GM12878 (cell line): ENCODE measurements around the gene SSTR1. TPM values are rescaled to one million over a fixed set of nuclear protein-coding genes. Genes with fewer than 3 reads are reported as not detected.

Experiments
- ATAC-seq: fragments of 200-7000 bp; cut with Tn5 transposase; 3 replicates; pipeline ENCODE4 v1.9.1; 2020; ENCODE audit warnings: mild to moderate bottlenecking, moderate library complexity
- BruUV-seq: library from RNA; stranded (reverse); fragments of 400-500 nt; replicated peaks from 2 replicates; lab custom pipeline; 2021; lab: Mats Ljungman, UMichigan
- CTCF ChIA-PET: fragments of 300-600 bp; sonication (Branson Sonifier 250); formaldehyde crosslinking; extraction: SDS; loops from one replicate; lab custom pipeline; 2021; ENCODE audit warnings: inconsistent platforms; lab: Yijun Ruan, JAX
- POLR2A ChIA-PET: fragments of 350-600 bp; formaldehyde crosslinking; extraction: SDS; loops from one replicate; lab custom pipeline; 2021; ENCODE audit warnings: inconsistent platforms; lab: Charles Lee
- RAD21 ChIA-PET: fragments of 300-600 bp; sonication (Branson Sonifier 250); formaldehyde crosslinking; loops from one replicate; lab custom pipeline; 2023; ENCODE audit warnings: antibody characterized with exemption; ENCODE audit not compliant: unreplicated experiment; lab: Charles Lee
- SMC1A ChIA-PET: fragments of 300-600 bp; sonication (Branson Sonifier 250); formaldehyde crosslinking; loops from one replicate; lab custom pipeline; 2023; ENCODE audit not compliant: unreplicated experiment, uncharacterized antibody; lab: Charles Lee
- DNase-seq: peaks from one replicate; pipeline ENCODE4 v3.0.0-alpha.2; 2011; ENCODE audit warnings: low read depth, low spot score
- FAIRE-seq: peaks from 3 replicates; lab custom pipeline; 2011; peaks lifted over from hg19 to GRCh38; lab: Jason Lieb, UNC
- H2AFZ ChIP-seq: 2 replicates; pipeline ENCODE4 v1.6.0; 2011; ENCODE audit warnings: low read depth, low read length, control low read depth; ENCODE audit not compliant: control insufficient read depth
- H3K27ac ChIP-seq: 2 replicates; pipeline ENCODE4 v1.5.1; 2011; ENCODE audit warnings: control low read depth; ENCODE audit not compliant: control insufficient read depth, insufficient read depth
- H3K27me3 ChIP-seq, 2 experiments: replicated peaks in 1 of 2; 2 replicates each; pipeline versions ENCODE4 v1.6.0 to v1.6.1; 2011; ENCODE audit warnings: low read length in 1 of 2; ENCODE audit not compliant: control insufficient read depth in 2 of 2, insufficient read depth in 2 of 2
- H3K36me3 ChIP-seq, 2 experiments: 2 replicates each; pipeline ENCODE4 v1.5.1; 2011; ENCODE audit warnings: low read length in 1 of 2; ENCODE audit not compliant: control insufficient read depth in 2 of 2, insufficient read depth in 2 of 2
- H3K4me1 ChIP-seq: 2 replicates; pipeline ENCODE4 v1.6.1; 2011; ENCODE audit warnings: mild to moderate bottlenecking, low read length, moderate library complexity, mixed read lengths; ENCODE audit not compliant: control insufficient read depth, insufficient read depth
- H3K4me2 ChIP-seq: 2 replicates; pipeline ENCODE4 v1.6.0; 2011; ENCODE audit warnings: control low read depth; ENCODE audit not compliant: control insufficient read depth, insufficient read depth
- H3K4me3 ChIP-seq: fragments of 200-600 bp; sonication (generic); 2 replicates; pipeline ENCODE4 v1.5.1; 2016
- H3K79me2 ChIP-seq: 2 replicates; pipeline ENCODE4 v1.6.0; 2011; ENCODE audit warnings: low read length; ENCODE audit not compliant: control insufficient read depth, insufficient read depth
- H3K9ac ChIP-seq: 2 replicates; pipeline ENCODE4 v1.8.0; 2011; ENCODE audit warnings: low read length, control low read depth, mixed read lengths; ENCODE audit not compliant: control insufficient read depth, insufficient read depth
- H3K9me3 ChIP-seq: replicated peaks from 3 replicates; pipeline ENCODE4 v1.5.1; 2011; ENCODE audit warnings: mild to moderate bottlenecking, low read length; ENCODE audit not compliant: control insufficient read depth, insufficient read depth
- H4K20me1 ChIP-seq: 2 replicates; pipeline ENCODE4 v1.6.0; 2011; ENCODE audit not compliant: control insufficient read depth, insufficient read depth
- CHD2 ChIP-seq: IDR thresholded peaks from 2 replicates; pipeline ENCODE4 v1.6.1; 2011; ENCODE audit warnings: low read depth, low read length, improper control_type of control experiment, borderline replicate concordance
- IKZF2 ChIP-seq, 2 experiments: fragments of 450-650 bp; IDR thresholded peaks; 2 replicates each; pipeline ENCODE4 v1.6.1; 2017; ENCODE audit warnings: mild to moderate bottlenecking in 2 of 2, moderate library complexity in 2 of 2
- KAT2A ChIP-seq: conservative IDR thresholded peaks from 2 replicates; pipeline ENCODE4 v1.6.1; 2011; ENCODE audit warnings: low read depth, low read length; ENCODE audit not compliant: control insufficient read depth
- NFIC ChIP-seq: IDR thresholded peaks from 2 replicates; pipeline ENCODE4 v1.6.1; 2012; ENCODE audit warnings: low read depth, mild to moderate bottlenecking, inconsistent platforms, low read length, moderate library complexity
- NFYA ChIP-seq: IDR thresholded peaks from 2 replicates; pipeline ENCODE4 v1.6.1; 2011; ENCODE audit warnings: low read depth, mild to moderate bottlenecking, low read length, improper control_type of control experiment, borderline replicate concordance
- NFYB ChIP-seq: IDR thresholded peaks from 2 replicates; pipeline ENCODE4 v1.6.1; 2011; ENCODE audit warnings: low read depth, mild to moderate bottlenecking, low read length, improper control_type of control experiment, moderate library complexity; ENCODE audit not compliant: insufficient read depth
- RCOR1 ChIP-seq: conservative IDR thresholded peaks from 2 replicates; pipeline ENCODE4 v1.6.1; 2012; ENCODE audit warnings: low read depth, low read length, improper control_type of control experiment
- SP1 ChIP-seq: IDR thresholded peaks from one replicate; pipeline ENCODE4 v1.6.1; 2011; ENCODE audit warnings: low read depth, low read length
- SRF ChIP-seq, 2 experiments: IDR thresholded peaks; 2 replicates each; pipeline ENCODE4 v1.6.1; 2011; ENCODE audit warnings: low read depth in 2 of 2, low read length in 2 of 2, mild to moderate bottlenecking in 1 of 2, moderate library complexity in 1 of 2
- TCF12 ChIP-seq: IDR thresholded peaks from 2 replicates; pipeline ENCODE4 v1.6.1; 2011; ENCODE audit warnings: low read depth, mild to moderate bottlenecking, low read length
- TCF7 ChIP-seq: IDR thresholded peaks from 2 replicates; pipeline ENCODE4 v1.6.1; 2014; ENCODE audit warnings: antibody characterized with exemption, borderline replicate concordance
- ZNF622 ChIP-seq: fragments of 450-650 bp; IDR thresholded peaks from 2 replicates; pipeline ENCODE4 v1.6.1; 2017; ENCODE audit warnings: mild to moderate bottlenecking, inconsistent platforms
- WGBS: methylation state at CpG from one replicate; pipeline ENCODE4 v1.1.6; 2016; ENCODE audit warnings: low lambda C conversion rate; ENCODE audit not compliant: insufficient replicate concordance, insufficient coverage; ENCODE audit errors: missing lambda C conversion rate; 5-methylcytosine and 5-hydroxymethylcytosine counted together
- in situ Hi-C: fragments of 300-500 bp; cut with MboI; formaldehyde crosslinking; loops from 9 replicates; pipeline ENCODE4 v1.14.3; 2018; ENCODE audit warnings: mixed read lengths
- intact Hi-C: fragments of 100-400 bp; cut with micrococcal nuclease; formaldehyde crosslinking; loops from one replicate; pipeline ENCODE4 v1.14.2; 2022; ENCODE audit not compliant: unreplicated experiment
- polyA plus RNA-seq, 11 experiments: library from polyadenylated mRNA; depleted of rRNA in 4 of 11; unstranded in 6 of 11; stranded (reverse) in 5 of 11; fragments of >200 nt; fragmentation: Nextera tagmentation in 4 of 11; fragmentation: Illumina TruSeq in 1 of 11; extraction: Ambion mirVana in 4 of 11; extraction: Trizol in 1 of 11; gene quantifications; 1 replicate in 1 of 11; 2 replicates in 10 of 11; pipeline versions ENCODE4 v1.2.1 to v1.2.3, GENCODE V29; 2011 to 2016; ENCODE audit warnings: inconsistent platforms in 2 of 11, missing spikeins in 2 of 11, low read depth in 1 of 11
- total RNA-seq, 4 experiments: library from RNA; depleted of rRNA in 3 of 4; stranded (reverse); fragments of >200 nt in 3 of 4; fragmentation: Illumina TruSeq in 1 of 4; extraction: Trizol in 1 of 4; gene quantifications; 2 replicates each; pipeline versions ENCODE4 v1.2.1 to v1.2.3, GENCODE V29; 2013 to 2021
- TF ChIP-seq, protein P1 (sequence below): IDR thresholded peaks from 2 replicates; pipeline ENCODE4 v1.6.1; 2012; ENCODE audit warnings: low read depth, low read length, improper control_type of control experiment
- TF ChIP-seq, protein P2 (sequence below): fragments of 450-650 bp; IDR thresholded peaks from 2 replicates; pipeline ENCODE4 v1.6.1; 2017; ENCODE audit warnings: low read depth, mild to moderate bottlenecking, moderate library complexity
- TF ChIP-seq, protein P3 (sequence below): fragments of 450-650 bp; IDR thresholded peaks from 2 replicates; pipeline ENCODE4 v1.6.1; 2014; ENCODE audit warnings: mild to moderate bottlenecking

Gene SSTR1
- total and polyA plus RNA-seq, 10 of the 15 experiments (the other 5 are each of a cell fraction or from before 2014, with no cell fraction given) = 0.01 to 0.05 TPM; not detected in 8

DNA sequence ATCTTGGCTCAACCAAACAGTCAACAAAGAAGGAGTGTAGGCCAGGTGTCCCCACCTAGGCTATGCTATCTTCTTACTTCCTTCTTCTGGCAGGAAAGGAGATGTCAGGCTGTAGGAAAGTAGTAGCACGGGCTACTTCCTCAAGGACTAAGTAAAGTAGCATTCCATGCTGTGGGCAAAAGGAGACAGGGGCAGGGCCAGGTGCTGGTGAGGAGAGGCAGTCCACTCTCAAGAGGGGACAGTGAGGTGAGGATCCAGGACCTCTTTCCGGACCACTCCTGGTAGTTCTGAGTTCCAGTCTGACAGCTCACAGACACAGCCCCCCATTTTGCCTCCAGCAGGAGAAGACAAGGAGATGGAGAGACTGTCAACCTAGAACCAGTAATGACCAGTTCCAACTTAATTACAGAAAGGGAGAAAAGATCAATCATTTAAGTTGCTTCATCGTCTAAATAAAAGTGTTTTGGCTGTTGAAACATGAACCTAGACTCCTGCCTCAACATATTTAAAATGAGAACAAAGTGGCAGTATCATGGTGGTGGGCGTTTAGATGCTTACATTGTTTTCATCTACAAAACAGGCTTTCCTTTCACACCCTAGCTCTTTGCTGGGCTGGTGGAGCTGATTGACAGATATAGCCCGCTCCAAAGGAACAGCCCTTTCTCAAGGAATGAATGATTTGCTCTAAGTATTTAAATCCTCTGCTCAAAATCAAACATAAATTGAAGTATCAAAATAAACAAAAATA lies 5.1 kb upstream of the SSTR1 start:
- H4K20me1 ChIP-seq = no peaks in the 10 kb centered on the region
- H3K36me3 ChIP-seq = no peaks in the 10 kb centered on the region
- POLR2A ChIA-PET = no interaction called here
- no peaks in the 10 kb centered on the region for H3K79me2 ChIP-seq
- no peaks in the 10 kb centered on the region for H3K27me3 ChIP-seq
- TF ChIP-seq, protein P1, sequence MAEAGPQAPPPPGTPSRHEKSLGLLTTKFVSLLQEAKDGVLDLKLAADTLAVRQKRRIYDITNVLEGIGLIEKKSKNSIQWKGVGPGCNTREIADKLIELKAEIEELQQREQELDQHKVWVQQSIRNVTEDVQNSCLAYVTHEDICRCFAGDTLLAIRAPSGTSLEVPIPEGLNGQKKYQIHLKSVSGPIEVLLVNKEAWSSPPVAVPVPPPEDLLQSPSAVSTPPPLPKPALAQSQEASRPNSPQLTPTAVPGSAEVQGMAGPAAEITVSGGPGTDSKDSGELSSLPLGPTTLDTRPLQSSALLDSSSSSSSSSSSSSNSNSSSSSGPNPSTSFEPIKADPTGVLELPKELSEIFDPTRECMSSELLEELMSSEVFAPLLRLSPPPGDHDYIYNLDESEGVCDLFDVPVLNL = no peak
- TF ChIP-seq SRF (IDR thresholded peaks at IDR 0.05; ENCODE audit: low read depth in 2 of 2, low read length in 2 of 2) (no peak), CHD2 (no peak), NFYA (no peak), NFIC (no peak), IKZF2 (IDR thresholded peaks at IDR 0.05) (no peak), SP1 (no peak), NFYB (no peak), TCF7 (no peak), TCF12 (no peak), ZNF622 (no peak), RCOR1 (no peak), KAT2A (no peak)
- TF ChIP-seq, protein P2, sequence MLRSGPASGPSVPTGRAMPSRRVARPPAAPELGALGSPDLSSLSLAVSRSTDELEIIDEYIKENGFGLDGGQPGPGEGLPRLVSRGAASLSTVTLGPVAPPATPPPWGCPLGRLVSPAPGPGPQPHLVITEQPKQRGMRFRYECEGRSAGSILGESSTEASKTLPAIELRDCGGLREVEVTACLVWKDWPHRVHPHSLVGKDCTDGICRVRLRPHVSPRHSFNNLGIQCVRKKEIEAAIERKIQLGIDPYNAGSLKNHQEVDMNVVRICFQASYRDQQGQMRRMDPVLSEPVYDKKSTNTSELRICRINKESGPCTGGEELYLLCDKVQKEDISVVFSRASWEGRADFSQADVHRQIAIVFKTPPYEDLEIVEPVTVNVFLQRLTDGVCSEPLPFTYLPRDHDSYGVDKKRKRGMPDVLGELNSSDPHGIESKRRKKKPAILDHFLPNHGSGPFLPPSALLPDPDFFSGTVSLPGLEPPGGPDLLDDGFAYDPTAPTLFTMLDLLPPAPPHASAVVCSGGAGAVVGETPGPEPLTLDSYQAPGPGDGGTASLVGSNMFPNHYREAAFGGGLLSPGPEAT = no peak
- TF ChIP-seq, protein P3, sequence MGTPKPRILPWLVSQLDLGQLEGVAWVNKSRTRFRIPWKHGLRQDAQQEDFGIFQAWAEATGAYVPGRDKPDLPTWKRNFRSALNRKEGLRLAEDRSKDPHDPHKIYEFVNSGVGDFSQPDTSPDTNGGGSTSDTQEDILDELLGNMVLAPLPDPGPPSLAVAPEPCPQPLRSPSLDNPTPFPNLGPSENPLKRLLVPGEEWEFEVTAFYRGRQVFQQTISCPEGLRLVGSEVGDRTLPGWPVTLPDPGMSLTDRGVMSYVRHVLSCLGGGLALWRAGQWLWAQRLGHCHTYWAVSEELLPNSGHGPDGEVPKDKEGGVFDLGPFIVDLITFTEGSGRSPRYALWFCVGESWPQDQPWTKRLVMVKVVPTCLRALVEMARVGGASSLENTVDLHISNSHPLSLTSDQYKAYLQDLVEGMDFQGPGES = no peak
- H3K9me3 ChIP-seq = no peaks in the 10 kb centered on the region
- CTCF ChIA-PET = no interaction called here
- ATAC-seq = no peak
- intact Hi-C loops = no loop called here
- RAD21 ChIA-PET = no interaction called here
- in situ Hi-C loops = no loop called here
- no peak overlapping the region for H3K9ac ChIP-seq
- no peak for DNase-seq
- H3K4me2 ChIP-seq = no peak overlapping the region
- no peak overlapping the region for H3K27ac ChIP-seq
- H3K4me1 ChIP-seq = no peaks in the 10 kb centered on the region
- 16% methylated on average over 5 of the region's 5 CpGs for WGBS
- H2AFZ ChIP-seq = no peak overlapping the region
- SMC1A ChIA-PET = no interaction called here
- H3K4me3 ChIP-seq = no peak overlapping the region
- BruUV-seq = no TSS peak
- FAIRE-seq = no peak
